ENCODE data around the gene ALKBH4. TPM values are rescaled to one million over a fixed set of nuclear protein-coding genes. Genes with fewer than 3 reads are reported as not detected.
"Not testable (repeated sequence)": the region's sequence is repeated elsewhere in the genome, so short reads cannot be mapped to it uniquely, and the experiment has no call there.

The ALKBH4 gene
- total RNA-seq, 1 donor from 2014 or later = 16.7 TPM

GRCh38 chr7:102479209-102479584 lies 14.5 kb upstream of the ALKBH4 start:
- not testable (repeated sequence) for DNase-seq (ENCODE audit: low spot score in 2 of 2)

GRCh38 chr7:102478314-102479208 lies 13.9 kb upstream of the ALKBH4 start, which contains the start of gene POLR2J:
Gene POLR2J (minus strand): TSS chr7:102478922. CDS start chr7:102478860, 62 bp downstream.
- not testable (repeated sequence) for DNase-seq (ENCODE audit: low spot score in 2 of 2); FAIRE-seq

More at GRCh38 chr7:102479209-102479584, 14.5 kb upstream of the ALKBH4 start:
- not testable (repeated sequence) for FAIRE-seq

DNA sequence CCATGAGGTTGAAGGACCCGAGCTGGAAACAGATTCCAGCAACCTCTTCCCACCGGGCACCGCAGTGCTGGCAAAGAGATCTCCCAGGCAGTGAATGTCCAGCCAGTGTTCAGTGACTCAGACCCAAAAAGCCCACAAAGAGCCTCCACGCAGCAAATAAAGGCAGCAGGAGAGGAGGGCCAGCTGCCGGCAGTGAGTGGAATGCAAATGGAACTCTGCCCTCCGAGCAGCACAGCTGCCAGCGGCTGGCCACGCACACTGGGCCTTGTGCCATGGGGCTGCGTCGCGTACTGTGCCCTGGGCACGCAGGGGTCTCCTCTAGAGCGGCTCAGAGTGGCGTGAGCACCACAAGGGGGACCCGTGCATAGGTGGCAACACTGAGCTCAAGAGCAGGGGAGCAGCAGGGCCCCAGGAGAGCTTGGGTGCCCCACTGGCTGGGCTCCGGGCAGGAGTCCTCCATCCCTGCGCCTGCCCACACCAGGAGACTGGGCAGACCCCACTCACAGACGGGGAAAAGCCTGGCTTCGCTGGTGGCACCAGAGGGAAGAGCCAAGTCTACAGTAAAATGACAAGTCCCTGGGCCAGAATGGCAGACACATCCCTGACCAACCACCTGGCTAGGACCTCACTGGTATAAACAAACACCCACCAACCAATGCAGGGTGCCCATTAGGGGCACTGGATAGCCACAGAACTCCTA lies 10.2 kb upstream of the ALKBH4 start:
- not testable (repeated sequence) for DNase-seq (ENCODE audit: low spot score in 2 of 2); FAIRE-seq

- not testable (repeated sequence) for FAIRE-seq
These were observed 9.5 kb upstream of the ALKBH4 start for GRCh38 chr7:102474116-102474515.

GRCh38 chr7:102473271-102473991 lies 8.8 kb upstream of the ALKBH4 start:
- DNase-seq (ENCODE audit: low spot score in 2 of 2) (no peak), FAIRE-seq (no peak)

More at GRCh38 chr7:102474116-102474515, 9.5 kb upstream of the ALKBH4 start:
- DNase-seq (ENCODE audit: low spot score in 2 of 2) = not testable (repeated sequence)

DNA sequence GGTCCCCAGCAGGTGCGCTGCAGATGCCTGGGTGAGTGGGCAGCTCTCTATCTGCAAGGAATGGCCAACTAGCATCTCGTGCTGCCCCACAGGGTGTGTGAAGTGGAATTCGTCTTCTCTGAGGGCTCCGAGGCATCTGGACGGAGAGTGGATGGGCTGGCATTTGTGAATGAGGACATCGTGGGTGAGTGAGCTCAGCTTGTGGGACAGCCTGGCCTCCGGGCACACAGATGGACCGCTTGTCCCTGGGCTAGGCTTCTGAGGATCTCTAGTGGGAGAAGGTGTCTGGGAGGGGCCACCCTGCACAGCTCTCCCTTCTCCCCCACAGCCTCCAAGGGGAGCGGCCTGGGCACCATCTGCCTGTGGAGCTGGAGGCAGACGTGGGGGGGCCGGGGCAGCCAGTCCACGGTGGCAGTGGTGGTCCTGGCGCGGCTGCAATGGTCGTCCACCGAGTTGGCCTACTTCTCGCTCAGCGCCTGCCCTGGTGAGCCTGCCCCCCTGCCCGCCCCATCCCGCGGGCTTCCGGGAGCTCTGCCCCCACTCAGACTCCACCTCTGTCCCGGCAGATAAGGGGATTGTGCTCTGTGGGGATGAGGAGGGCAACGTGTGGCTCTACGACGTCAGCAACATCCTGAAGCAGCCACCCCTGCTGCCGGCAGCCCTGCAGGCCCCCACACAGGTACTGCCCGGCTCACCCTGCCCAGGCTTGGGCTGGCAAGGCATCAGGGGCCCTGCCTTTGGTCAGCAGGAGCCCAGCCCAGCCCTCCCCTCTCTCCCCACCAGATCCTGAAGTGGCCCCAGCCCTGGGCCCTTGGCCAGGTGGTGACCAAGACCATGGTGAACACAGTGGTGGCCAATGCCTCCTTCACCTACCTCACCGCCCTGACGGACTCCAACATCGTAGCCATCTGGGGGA lies 7.7 kb upstream of the ALKBH4 start:
- DNase-seq (ENCODE audit: low spot score in 2 of 2) (no peak), FAIRE-seq (no peak)

- DNase-seq (ENCODE audit: low spot score in 2 of 2) = no peak
- no peak for FAIRE-seq
These were observed 7.1 kb upstream of the ALKBH4 start for GRCh38 chr7:102471791-102472125.

DNA sequence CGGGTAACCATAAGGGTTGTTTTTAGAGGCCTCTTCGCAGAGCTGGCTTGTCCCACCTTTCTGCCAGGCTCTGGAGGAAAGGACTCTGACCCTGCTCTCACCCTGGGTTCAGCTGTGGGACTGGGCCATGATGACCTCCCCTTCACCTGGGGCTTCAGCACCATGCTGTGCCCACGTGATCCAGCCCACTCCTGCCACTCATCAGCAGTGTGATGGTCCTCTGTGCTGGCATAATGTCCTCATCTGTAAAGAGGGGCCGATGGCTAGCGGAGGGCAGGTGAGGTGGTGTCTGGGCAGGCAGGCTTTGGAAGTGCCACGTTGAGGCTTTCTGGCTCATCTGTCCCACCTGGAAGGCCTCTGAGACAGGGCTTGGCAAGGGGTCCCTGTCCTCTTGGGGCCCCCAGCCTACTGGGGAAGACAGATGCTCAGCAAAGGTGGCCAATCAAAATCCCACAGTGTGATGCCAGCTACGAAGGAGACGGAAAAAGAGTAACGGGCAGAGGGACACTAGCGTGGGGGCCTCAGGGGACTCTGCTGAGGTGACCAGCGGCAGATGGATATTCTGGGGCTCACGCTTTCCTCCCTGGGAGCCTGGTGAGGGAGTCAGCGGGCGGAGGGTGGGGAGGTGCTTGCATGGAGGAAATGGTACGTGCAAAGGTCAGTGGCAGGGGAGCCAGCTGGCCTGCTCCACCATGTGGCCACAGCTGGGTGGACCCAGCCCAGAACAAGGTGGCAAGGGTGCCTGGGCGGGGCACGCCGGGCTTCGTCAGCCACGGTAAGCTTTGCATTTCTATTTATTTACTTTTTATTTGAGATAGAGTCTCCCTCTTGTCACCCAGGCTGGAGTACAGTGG lies 5.5 kb upstream of the ALKBH4 start:
- DNase-seq (ENCODE audit: low spot score in 2 of 2) (no peak), FAIRE-seq (no peak)

- DNase-seq (ENCODE audit: low spot score in 2 of 2) = no peak
- FAIRE-seq = no peak
These were observed 4.8 kb upstream of the ALKBH4 start for GRCh38 chr7:102469351-102469971.

GRCh38 chr7:102468478-102469350 lies 4.1 kb upstream of the ALKBH4 start:
- DNase-seq (ENCODE audit: low spot score in 2 of 2) = no peak

DNA sequence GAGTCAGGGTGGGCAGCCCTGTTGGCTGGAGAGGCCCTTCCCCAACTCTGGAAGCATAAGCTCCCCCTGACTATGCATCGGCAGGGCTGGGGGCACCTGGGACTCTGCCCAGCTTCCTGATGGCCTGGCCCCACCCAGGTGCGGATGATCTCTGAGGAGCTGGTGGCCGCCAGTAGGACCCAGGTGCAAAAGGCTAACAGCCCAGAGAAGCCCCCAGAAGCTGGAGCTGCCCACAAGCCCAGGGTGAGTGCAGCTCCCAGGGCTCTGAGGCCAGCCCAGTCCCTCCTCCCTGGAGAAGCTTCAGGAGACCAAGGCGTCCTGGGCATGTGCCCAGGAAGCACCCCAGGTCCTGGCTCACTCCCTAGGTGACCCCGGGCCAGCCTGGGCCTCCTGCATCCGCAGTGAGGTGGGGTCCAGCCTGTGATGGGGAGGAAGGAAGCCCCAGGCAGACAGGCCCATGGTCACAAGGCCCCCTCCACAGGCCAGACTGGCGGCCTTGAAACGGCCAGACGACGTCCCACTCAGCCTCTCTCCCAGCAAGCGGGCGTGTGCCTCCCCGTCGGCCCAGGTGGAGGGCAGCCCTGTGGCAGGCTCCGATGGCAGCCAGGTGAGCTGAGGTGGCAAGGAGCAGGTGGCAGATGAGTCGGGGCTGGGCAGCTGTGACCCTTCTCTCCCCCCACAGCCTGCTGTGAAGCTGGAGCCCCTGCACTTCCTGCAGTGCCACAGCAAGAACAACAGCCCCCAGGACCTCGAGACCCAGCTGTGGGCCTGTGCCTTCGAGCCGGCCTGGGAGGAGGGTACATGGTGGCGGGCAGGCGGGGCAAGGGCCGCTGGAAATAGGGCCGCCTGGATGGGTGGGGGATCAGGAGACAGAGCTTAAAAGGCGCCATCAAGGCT lies 3.2 kb upstream of the ALKBH4 start:
- DNase-seq (ENCODE audit: low spot score in 2 of 2) (no peak), FAIRE-seq (no peak)

More at GRCh38 chr7:102468478-102469350, 4.1 kb upstream of the ALKBH4 start:
- no peak for FAIRE-seq

GRCh38 chr7:102466097-102466496 lies 1.4 kb upstream of the ALKBH4 start:
- FAIRE-seq = no peak
- DNase-seq (ENCODE audit: low spot score in 2 of 2) = no peak

DNA sequence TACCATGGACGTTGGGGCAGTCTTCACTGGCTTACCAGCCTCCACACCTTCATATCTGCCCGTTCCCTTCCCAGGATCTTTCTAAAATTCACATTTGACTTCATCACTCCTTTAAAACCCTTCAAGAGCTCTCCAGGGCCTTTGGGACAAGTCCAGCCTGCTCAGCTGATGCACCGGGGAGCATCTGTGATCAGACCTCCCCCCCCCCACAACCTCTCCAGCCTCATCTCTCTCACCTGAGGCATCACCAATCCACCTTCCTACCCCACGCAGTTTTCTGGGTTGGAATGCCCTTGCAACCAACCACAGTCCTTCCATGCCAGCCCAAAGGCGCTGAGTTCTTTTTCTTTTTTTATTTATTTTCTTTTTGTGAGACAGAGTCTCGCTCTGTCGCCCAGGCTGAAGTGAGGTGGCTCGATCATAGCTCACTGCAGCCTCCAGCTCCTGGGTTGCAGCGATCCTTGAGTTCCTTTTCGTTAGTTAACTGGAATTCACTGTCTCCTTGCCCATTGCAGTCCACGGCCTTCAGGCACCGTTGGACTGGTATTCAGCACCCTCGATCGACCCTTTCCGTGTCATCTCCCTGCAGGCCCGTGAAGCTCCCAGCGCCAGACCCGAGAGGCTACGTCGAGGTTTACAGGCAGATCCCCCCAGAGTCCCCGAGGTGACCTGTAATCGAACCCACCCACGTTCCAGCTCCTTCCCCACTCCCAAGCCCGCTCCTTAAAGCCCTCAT lies 654 bp downstream of the ALKBH4 start:
- no peak for DNase-seq (ENCODE audit: low spot score in 2 of 2)

DNA sequence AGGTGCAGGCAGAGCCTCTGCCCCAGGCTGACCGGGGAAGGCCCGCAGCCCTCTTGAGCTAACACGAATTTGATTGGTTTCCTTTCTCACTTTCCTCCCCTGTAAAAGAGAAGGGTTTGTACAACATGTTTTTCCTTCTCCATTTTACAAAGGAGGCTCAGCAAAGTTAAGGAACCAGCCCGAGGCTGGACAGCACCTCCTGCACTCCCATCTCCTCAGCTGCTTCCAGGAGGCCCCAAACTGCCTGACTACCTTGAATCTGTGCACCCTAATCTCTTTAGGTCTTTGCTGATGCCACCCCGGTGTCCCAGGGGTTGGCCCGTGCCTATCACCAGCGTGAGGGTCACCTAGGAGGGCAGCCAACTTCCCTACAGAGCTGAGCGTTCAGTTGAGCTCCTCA lies 4.2 kb downstream of the ALKBH4 start:
- FAIRE-seq = no peak

More for the DNA sequence above, 654 bp downstream of the ALKBH4 start:
- FAIRE-seq = no peak

DNA sequence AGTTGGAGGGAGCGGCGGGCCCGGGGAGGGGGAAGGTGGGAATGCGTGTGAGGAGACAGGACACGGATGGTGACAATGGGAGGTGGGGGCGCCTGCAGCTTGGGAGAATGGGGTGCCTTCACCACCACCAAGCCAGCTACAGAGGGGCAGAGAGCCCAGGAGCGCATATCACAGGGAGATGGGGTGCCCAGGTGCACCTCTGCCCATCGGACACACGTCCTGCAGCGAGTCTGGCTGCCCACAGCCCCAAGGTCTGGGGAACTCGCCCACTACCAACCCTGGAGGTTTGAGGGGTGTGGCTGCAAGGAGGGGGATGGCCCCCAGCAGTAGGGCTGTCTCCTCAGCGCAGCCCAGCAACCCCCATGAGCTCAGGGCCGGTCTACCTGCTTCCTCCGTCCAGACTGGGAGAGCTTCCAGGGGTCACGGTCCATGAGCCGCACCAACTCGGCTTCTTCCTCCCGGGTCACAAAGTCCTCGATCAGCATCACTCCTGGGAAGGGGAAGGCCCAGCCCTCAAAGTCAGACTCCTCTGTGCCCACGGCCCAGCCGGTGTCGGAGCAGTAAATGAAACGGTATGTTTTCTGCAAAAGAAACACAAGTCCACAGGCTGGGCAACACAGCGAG lies 5.3 kb downstream of the ALKBH4 start:
- no peak for DNase-seq (ENCODE audit: low spot score in 2 of 2)
- no peak for FAIRE-seq

More for the DNA sequence above, 4.2 kb downstream of the ALKBH4 start:
- no peak for DNase-seq (ENCODE audit: low spot score in 2 of 2)

Data from frontal cortex (tissue), 4 donors.